HepG2 (cell line): ENCODE measurements around the gene PIM3. TPM values are rescaled to one million over a fixed set of nuclear protein-coding genes. Genes with fewer than 3 reads are reported as not detected.
"Not testable (repeated sequence)": the region's sequence is repeated elsewhere in the genome, so short reads cannot be mapped to it uniquely, and the experiment has no call there.

ENCODE experiments used
- ATAC-seq: fragments of 200-7000 bp; cut with Tn5 transposase; 3 replicates; pipeline ENCODE4 v1.9.1; 2020; ENCODE audit warnings: mild to moderate bottlenecking, moderate library complexity
- BruUV-seq: library from RNA; stranded (reverse); fragments of 400-500 nt; replicated peaks from 2 replicates; lab custom pipeline; 2021; lab: Mats Ljungman, UMichigan
- CTCF ChIA-PET: fragments of 300-600 bp; formaldehyde crosslinking; extraction: SDS; loops from one replicate; lab custom pipeline; 2021; ENCODE audit warnings: low total read pairs, inconsistent platforms, low intra/inter-chr PET ratio; lab: Yijun Ruan, JAX
- POLR2A ChIA-PET: fragments of 350-600 bp; sonication (Branson Sonifier 250); formaldehyde crosslinking; loops from one replicate; lab custom pipeline; 2020; ENCODE audit warnings: antibody characterized with exemption, inconsistent platforms; lab: Yijun Ruan, JAX
- DNase-seq: peaks from one replicate; pipeline ENCODE4 v3.0.0-alpha.2; 2015; ENCODE audit warnings: low spot score
- FAIRE-seq: peaks from 3 replicates; lab custom pipeline; 2011; peaks lifted over from hg19 to GRCh38; lab: Jason Lieb, UNC
- H2AFZ ChIP-seq: one replicate; pipeline ENCODE4 v1.6.1; 2011; ENCODE audit warnings: low read length, inconsistent platforms
- H3K27ac ChIP-seq: fragments of 300-600 bp; 3 replicates; pipeline ENCODE4 v1.8.0; 2011; ENCODE audit warnings: mixed run types, mild to moderate bottlenecking, mixed read lengths, low read length, inconsistent platforms; ENCODE audit not compliant: insufficient read depth; ENCODE audit errors: extremely low read length
- H3K27me3 ChIP-seq, 2 experiments: fragments of 200-600 bp in 1 of 2; 2 replicates in 1 of 2; 3 replicates in 1 of 2; pipeline versions ENCODE4 v1.6.0 to v1.8.0; 2011; ENCODE audit warnings: low read length in 2 of 2, mild to moderate bottlenecking in 2 of 2, moderate library complexity in 2 of 2, inconsistent platforms in 1 of 2; ENCODE audit not compliant: insufficient read depth in 2 of 2, control insufficient read depth in 1 of 2
- H3K36me3 ChIP-seq, 2 experiments: fragments of 200-600 bp in 1 of 2; replicated peaks in 1 of 2; 2 replicates in 1 of 2; 3 replicates in 1 of 2; pipeline versions ENCODE4 v1.5.1 to v1.8.0; 2011; ENCODE audit warnings: low read length in 2 of 2, inconsistent platforms in 1 of 2; ENCODE audit not compliant: insufficient read depth in 2 of 2, control insufficient read depth in 1 of 2
- H3K4me1 ChIP-seq: 2 replicates; pipeline ENCODE4 v1.5.1; 2012; ENCODE audit warnings: low read length, inconsistent platforms; ENCODE audit not compliant: insufficient read depth
- H3K4me2 ChIP-seq: 2 replicates; pipeline ENCODE4 v1.6.0; 2011; ENCODE audit warnings: low read depth, low read length, inconsistent platforms
- H3K4me3 ChIP-seq, 3 experiments: fragments of 200-600 bp in 1 of 3; sonication (generic), shearing (Covaris generic) in 1 of 3; replicated peaks in 1 of 3; 2 replicates each; pipeline ENCODE4 v1.5.1; 2011 to 2016; ENCODE audit warnings: low read length in 3 of 3, inconsistent platforms in 2 of 3, low read depth in 2 of 3, mild to moderate bottlenecking in 2 of 3, control low read depth in 1 of 3, mixed read lengths in 1 of 3; ENCODE audit not compliant: insufficient read depth in 1 of 3
- H3K79me2 ChIP-seq: one replicate; pipeline ENCODE4 v1.6.1; 2011; ENCODE audit warnings: low read length, inconsistent platforms; ENCODE audit not compliant: insufficient read depth
- H3K9ac ChIP-seq: 2 replicates; pipeline ENCODE4 v1.6.0; 2011; ENCODE audit warnings: mild to moderate bottlenecking, low read depth, low read length, inconsistent platforms; ENCODE audit not compliant: insufficient read depth
- H3K9me3 ChIP-seq: 2 replicates; pipeline ENCODE4 v1.5.1; 2012; ENCODE audit warnings: mild to moderate bottlenecking, low read length
- H4K20me1 ChIP-seq: 2 replicates; pipeline ENCODE4 v1.6.0; 2011; ENCODE audit warnings: inconsistent platforms, mild to moderate bottlenecking, low read length, moderate library complexity; ENCODE audit not compliant: insufficient read depth
- GABPA ChIP-seq, 2 experiments: IDR thresholded peaks; 2 replicates each; pipeline ENCODE4 v1.6.1; 2011 to 2016; ENCODE audit warnings: low read depth in 2 of 2, low read length in 1 of 2, missing biosample characterization in 1 of 2, missing genetic modification characterization in 1 of 2
- MAZ ChIP-seq, 2 experiments: sonication (generic) in 1 of 2; formaldehyde crosslinking in 1 of 2; IDR thresholded peaks; 2 replicates each; pipeline versions ENCODE4 v1.5.0 to v1.6.1; 2012 to 2020; ENCODE audit warnings: low read depth in 2 of 2, mild to moderate bottlenecking in 2 of 2, borderline replicate concordance in 1 of 2, improper control_type of control experiment in 1 of 2, low read length in 1 of 2, missing genetic modification reagents in 1 of 2, moderate library complexity in 1 of 2
- PHF20 ChIP-seq: sonication (generic); formaldehyde crosslinking; IDR thresholded peaks from 2 replicates; pipeline ENCODE4 v1.5.0; 2020; ENCODE audit warnings: mild to moderate bottlenecking, missing genetic modification reagents
- SP4 ChIP-seq: sonication (generic); formaldehyde crosslinking; IDR thresholded peaks from 2 replicates; pipeline ENCODE4 v1.8.1; 2023; ENCODE audit warnings: mild to moderate bottlenecking, missing genetic modification reagents
- ZBTB3 ChIP-seq: sonication (generic); formaldehyde crosslinking; IDR thresholded peaks from 2 replicates; pipeline ENCODE4 v1.4.0; 2020; ENCODE audit warnings: low read depth, mild to moderate bottlenecking, moderate library complexity, missing genetic modification reagents, borderline replicate concordance
- WGBS: methylation state at CpG from one replicate; pipeline ENCODE4 v1.1.6; 2017; ENCODE audit warnings: low lambda C conversion rate; 5-methylcytosine and 5-hydroxymethylcytosine counted together
- in situ Hi-C: cut with HindIII; loops from 2 replicates; pipeline ENCODE4 v1.10.0; 2017; ENCODE audit warnings: low pct_unique_long_range_greater_than_20kb; ENCODE audit not compliant: extremely low pct_ligation_motif_present
- intact Hi-C: fragments of 100-400 bp; cut with micrococcal nuclease; formaldehyde crosslinking; loops from one replicate; pipeline ENCODE4 v1.10.0; 2022; ENCODE audit not compliant: unreplicated experiment
- polyA plus RNA-seq, 8 experiments: library from polyadenylated mRNA; depleted of rRNA in 3 of 8; stranded (reverse) in 7 of 8; unstranded in 1 of 8; fragments of >200 nt; fragmentation: Illumina TruSeq in 4 of 8; extraction: Trizol in 4 of 8; gene quantifications; 2 replicates each; pipeline versions ENCODE4 v1.2.1 to v1.2.3, GENCODE V29; 2011 to 2016; ENCODE audit warnings: low read depth in 4 of 8, missing spikeins in 1 of 8, mixed read lengths in 1 of 8; ENCODE audit not compliant: insufficient read depth in 1 of 8
- total RNA-seq, 5 experiments: library from RNA; depleted of rRNA; stranded (reverse); fragments of >200 nt; fragmentation: Illumina TruSeq; extraction: Trizol; gene quantifications; 2 replicates each; pipeline ENCODE4 v1.2.3, GENCODE V29; 2016; ENCODE audit warnings: low read depth in 1 of 5
- TF ChIP-seq, protein P1 (sequence below): sonication (generic); formaldehyde crosslinking; IDR thresholded peaks from 2 replicates; pipeline ENCODE4; 2020; ENCODE audit warnings: missing genetic modification reagents, mild to moderate bottlenecking, borderline replicate concordance
- TF ChIP-seq, protein P2 (sequence below): sonication (generic); formaldehyde crosslinking; IDR thresholded peaks from 2 replicates; pipeline ENCODE4 v1.9.0; 2022; ENCODE audit warnings: low read depth, missing genetic modification reagents
- TF ChIP-seq, protein P3 (sequence below): sonication (generic); formaldehyde crosslinking; conservative IDR thresholded peaks from 2 replicates; pipeline ENCODE4 v1.4.0; 2020; ENCODE audit warnings: mild to moderate bottlenecking, missing genetic modification reagents, moderate library complexity
- TF ChIP-seq, protein P4 (sequence below): sonication (generic); formaldehyde crosslinking; conservative IDR thresholded peaks from 2 replicates; pipeline ENCODE4 v1.8.0; 2022; ENCODE audit warnings: mild to moderate bottlenecking, moderate library complexity, missing genetic modification reagents

PIM3 gene
- total and polyA plus RNA-seq, 2 of the 13 experiments (the other 11 are each of a cell fraction or from before 2014, with no cell fraction given) = 21.6 to 31.2 TPM

DNA sequence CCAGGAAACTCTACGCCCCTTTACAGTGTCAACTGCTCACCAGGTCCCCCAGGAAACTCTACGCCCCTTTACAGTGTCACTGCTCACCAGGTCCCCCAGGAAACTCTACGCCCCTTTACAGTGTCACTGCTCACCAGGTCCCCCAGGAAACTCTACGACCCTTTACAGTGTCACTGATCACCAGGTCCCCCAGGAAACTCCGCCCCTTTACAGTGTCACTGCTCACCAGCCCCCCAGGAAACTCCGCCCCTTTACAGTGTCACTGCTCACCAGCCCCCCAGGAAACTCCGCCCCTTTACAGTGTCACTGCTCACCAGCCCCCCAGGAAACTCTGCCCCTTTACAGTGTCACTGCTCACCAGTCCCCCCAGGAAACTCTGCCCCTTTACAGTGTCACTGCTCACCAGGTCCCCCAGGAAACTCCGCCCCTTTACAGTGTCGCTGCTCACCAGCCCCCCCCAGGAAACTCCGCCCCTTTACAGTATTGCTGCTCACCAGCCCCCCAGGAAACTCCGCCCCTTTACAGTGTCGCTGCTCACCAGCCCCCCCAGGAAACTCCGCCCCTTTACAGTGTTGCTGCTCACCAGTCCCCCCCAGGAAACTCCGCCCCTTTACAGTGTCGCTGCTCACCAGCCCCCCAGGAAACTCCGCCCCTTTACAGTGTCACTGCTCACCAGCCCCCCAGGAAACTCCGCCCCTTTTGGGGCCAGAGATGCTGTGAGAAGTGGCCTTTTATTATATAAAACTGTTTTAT, 15.4 kb upstream of the PIM3 start:
- POLR2A ChIA-PET = interaction anchor here (12.9 to 18.6 kb wide), 2 partner anchors 10 to 19 kb away, joined by 283 to 722 read pairs; partner anchors contain the start of gene PIM3
- H3K9me3 ChIP-seq; in situ Hi-C loops; H3K36me3 ChIP-seq; intact Hi-C loops; H3K79me2 ChIP-seq; FAIRE-seq; H3K27me3 ChIP-seq; BruUV-seq; H2AFZ ChIP-seq; CTCF ChIA-PET; H4K20me1 ChIP-seq; ATAC-seq; TF ChIP-seq MAZ (CRISPR knock-in tag; IDR thresholded peaks at IDR 0.05; ENCODE audit: low read depth); GABPA (IDR thresholded peaks at IDR 0.05; ENCODE audit: low read depth, low read length): not testable (repeated sequence)
- WGBS = 36% methylated on average over 17 of the region's 17 CpGs
- peak; percentile 78 for DNase-seq
- peak overlapping the region; percentile 92 for H3K4me2 ChIP-seq
- H3K4me3 ChIP-seq = peak overlapping the region in 1 of 3 experiments; percentile 82; a peak in 1 of 6 replicates
- TF ChIP-seq, protein P1, sequence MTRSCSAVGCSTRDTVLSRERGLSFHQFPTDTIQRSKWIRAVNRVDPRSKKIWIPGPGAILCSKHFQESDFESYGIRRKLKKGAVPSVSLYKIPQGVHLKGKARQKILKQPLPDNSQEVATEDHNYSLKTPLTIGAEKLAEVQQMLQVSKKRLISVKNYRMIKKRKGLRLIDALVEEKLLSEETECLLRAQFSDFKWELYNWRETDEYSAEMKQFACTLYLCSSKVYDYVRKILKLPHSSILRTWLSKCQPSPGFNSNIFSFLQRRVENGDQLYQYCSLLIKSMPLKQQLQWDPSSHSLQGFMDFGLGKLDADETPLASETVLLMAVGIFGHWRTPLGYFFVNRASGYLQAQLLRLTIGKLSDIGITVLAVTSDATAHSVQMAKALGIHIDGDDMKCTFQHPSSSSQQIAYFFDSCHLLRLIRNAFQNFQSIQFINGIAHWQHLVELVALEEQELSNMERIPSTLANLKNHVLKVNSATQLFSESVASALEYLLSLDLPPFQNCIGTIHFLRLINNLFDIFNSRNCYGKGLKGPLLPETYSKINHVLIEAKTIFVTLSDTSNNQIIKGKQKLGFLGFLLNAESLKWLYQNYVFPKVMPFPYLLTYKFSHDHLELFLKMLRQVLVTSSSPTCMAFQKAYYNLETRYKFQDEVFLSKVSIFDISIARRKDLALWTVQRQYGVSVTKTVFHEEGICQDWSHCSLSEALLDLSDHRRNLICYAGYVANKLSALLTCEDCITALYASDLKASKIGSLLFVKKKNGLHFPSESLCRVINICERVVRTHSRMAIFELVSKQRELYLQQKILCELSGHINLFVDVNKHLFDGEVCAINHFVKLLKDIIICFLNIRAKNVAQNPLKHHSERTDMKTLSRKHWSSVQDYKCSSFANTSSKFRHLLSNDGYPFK (CRISPR knock-in tag) = peak; percentile 97
- TF ChIP-seq ZBTB3 (CRISPR knock-in tag) = peak; percentile 100
- TF ChIP-seq MAZ (IDR thresholded peaks at IDR 0.05; ENCODE audit: borderline replicate concordance, low read depth, low read length) = peak; percentile 61; the same call in 1 of the 2 replicates
- TF ChIP-seq, protein P2, sequence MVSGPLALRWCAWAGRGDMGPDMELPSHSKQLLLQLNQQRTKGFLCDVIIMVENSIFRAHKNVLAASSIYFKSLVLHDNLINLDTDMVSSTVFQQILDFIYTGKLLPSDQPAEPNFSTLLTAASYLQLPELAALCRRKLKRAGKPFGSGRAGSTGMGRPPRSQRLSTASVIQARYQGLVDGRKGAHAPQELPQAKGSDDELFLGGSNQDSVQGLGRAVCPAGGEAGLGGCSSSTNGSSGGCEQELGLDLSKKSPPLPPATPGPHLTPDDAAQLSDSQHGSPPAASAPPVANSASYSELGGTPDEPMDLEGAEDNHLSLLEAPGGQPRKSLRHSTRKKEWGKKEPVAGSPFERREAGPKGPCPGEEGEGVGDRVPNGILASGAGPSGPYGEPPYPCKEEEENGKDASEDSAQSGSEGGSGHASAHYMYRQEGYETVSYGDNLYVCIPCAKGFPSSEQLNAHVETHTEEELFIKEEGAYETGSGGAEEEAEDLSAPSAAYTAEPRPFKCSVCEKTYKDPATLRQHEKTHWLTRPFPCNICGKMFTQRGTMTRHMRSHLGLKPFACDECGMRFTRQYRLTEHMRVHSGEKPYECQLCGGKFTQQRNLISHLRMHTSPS (CRISPR knock-in tag) = 0 out of 2 replicates have a peak, but pooled peaks have one; percentile 8
- peak; percentile 89 for TF ChIP-seq GABPA (CRISPR knock-in tag; IDR thresholded peaks at IDR 0.05; ENCODE audit: low read depth)
- peak; percentile 72 for TF ChIP-seq SP4 (CRISPR knock-in tag)
- TF ChIP-seq, protein P3, sequence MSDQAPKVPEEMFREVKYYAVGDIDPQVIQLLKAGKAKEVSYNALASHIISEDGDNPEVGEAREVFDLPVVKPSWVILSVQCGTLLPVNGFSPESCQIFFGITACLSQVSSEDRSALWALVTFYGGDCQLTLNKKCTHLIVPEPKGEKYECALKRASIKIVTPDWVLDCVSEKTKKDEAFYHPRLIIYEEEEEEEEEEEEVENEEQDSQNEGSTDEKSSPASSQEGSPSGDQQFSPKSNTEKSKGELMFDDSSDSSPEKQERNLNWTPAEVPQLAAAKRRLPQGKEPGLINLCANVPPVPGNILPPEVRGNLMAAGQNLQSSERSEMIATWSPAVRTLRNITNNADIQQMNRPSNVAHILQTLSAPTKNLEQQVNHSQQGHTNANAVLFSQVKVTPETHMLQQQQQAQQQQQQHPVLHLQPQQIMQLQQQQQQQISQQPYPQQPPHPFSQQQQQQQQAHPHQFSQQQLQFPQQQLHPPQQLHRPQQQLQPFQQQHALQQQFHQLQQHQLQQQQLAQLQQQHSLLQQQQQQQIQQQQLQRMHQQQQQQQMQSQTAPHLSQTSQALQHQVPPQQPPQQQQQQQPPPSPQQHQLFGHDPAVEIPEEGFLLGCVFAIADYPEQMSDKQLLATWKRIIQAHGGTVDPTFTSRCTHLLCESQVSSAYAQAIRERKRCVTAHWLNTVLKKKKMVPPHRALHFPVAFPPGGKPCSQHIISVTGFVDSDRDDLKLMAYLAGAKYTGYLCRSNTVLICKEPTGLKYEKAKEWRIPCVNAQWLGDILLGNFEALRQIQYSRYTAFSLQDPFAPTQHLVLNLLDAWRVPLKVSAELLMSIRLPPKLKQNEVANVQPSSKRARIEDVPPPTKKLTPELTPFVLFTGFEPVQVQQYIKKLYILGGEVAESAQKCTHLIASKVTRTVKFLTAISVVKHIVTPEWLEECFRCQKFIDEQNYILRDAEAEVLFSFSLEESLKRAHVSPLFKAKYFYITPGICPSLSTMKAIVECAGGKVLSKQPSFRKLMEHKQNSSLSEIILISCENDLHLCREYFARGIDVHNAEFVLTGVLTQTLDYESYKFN (CRISPR knock-in tag) = peak; percentile 40; the same call in 1 of the 2 replicates
- TF ChIP-seq, protein P4, sequence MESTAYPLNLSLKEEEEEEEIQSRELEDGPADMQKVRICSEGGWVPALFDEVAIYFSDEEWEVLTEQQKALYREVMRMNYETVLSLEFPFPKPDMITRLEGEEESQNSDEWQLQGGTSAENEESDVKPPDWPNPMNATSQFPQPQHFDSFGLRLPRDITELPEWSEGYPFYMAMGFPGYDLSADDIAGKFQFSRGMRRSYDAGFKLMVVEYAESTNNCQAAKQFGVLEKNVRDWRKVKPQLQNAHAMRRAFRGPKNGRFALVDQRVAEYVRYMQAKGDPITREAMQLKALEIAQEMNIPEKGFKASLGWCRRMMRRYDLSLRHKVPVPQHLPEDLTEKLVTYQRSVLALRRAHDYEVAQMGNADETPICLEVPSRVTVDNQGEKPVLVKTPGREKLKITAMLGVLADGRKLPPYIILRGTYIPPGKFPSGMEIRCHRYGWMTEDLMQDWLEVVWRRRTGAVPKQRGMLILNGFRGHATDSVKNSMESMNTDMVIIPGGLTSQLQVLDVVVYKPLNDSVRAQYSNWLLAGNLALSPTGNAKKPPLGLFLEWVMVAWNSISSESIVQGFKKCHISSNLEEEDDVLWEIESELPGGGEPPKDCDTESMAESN = 0 out of 2 replicates have a peak, but pooled peaks have one; percentile 19
- 0 out of 2 replicates have a peak, but pooled peaks have one; percentile 38 for TF ChIP-seq PHF20
- peaks cover 96% of the 10 kb centered on the region for H3K4me1 ChIP-seq
- peak overlapping the region; percentile 89 for H3K27ac ChIP-seq
- peak overlapping the region; percentile 91 for H3K9ac ChIP-seq
